K562 (cell line): ENCODE measurements around the gene PNPLA7.

ENCODE experiments used
- CHD1 ChIP-seq: fragments of 200-600 bp; sonication (generic); IDR thresholded peaks from one replicate; pipeline ENCODE4 v1.6.1; 2012; ENCODE audit warnings: mild to moderate bottlenecking, moderate library complexity, low read length, inconsistent platforms
- GTF2A2 ChIP-seq: IDR thresholded peaks from 2 replicates; pipeline ENCODE4 v1.6.1; 2016; ENCODE audit warnings: mild to moderate bottlenecking, missing genetic modification characterization, missing compliant biosample characterization
- KDM1A ChIP-seq, 2 experiments: fragments of 450-650 bp; IDR thresholded peaks; 2 replicates each; pipeline ENCODE4 v1.6.1; 2016; ENCODE audit warnings: mild to moderate bottlenecking in 2 of 2
- MCM3 ChIP-seq: fragments of 450-650 bp; IDR thresholded peaks from 2 replicates; pipeline ENCODE4 v1.6.1; 2016
- NR1H2 ChIP-seq: sonication (generic); formaldehyde crosslinking; IDR thresholded peaks from 2 replicates; pipeline ENCODE4 v1.4.0; 2020; ENCODE audit warnings: mild to moderate bottlenecking, missing genetic modification reagents
- RBM39 ChIP-seq: fragments of 200-400 bp; formaldehyde crosslinking; optimal IDR thresholded peaks from 2 replicates; pipeline ENCODE3; 2018; ENCODE audit warnings: low read depth, low read length
- SMARCA5 ChIP-seq: fragments of 450-650 bp; IDR thresholded peaks from 2 replicates; pipeline ENCODE4 v1.6.1; 2016
- ZNF551 ChIP-seq: fragments of 250-450 bp; sonication (Bioruptor Pico); IDR thresholded peaks from 2 replicates; pipeline ENCODE4 v1.5.0; 2021; ENCODE audit warnings: mild to moderate bottlenecking, moderate library complexity
- TF ChIP-seq, protein P1 (sequence below): fragments of 250-450 bp; sonication (Bioruptor Pico); IDR thresholded peaks from 2 replicates; pipeline ENCODE4 v1.8.0; 2021; ENCODE audit warnings: moderate library complexity, mild to moderate bottlenecking, inconsistent platforms

GRCh38 chr9:137429546-137429890 lies 120.7 kb downstream of the PNPLA7 start:
- TF ChIP-seq SMARCA5 = no peak
- no peak for TF ChIP-seq KDM1A (IDR thresholded peaks at IDR 0.05)
- no peak for TF ChIP-seq CHD1
- TF ChIP-seq MCM3 = no peak
- no peak for TF ChIP-seq ZNF551 (CRISPR knock-in tag)
- TF ChIP-seq NR1H2 (CRISPR knock-in tag) = no peak
- TF ChIP-seq GTF2A2 (tag) = no peak
- TF ChIP-seq, protein P1, sequence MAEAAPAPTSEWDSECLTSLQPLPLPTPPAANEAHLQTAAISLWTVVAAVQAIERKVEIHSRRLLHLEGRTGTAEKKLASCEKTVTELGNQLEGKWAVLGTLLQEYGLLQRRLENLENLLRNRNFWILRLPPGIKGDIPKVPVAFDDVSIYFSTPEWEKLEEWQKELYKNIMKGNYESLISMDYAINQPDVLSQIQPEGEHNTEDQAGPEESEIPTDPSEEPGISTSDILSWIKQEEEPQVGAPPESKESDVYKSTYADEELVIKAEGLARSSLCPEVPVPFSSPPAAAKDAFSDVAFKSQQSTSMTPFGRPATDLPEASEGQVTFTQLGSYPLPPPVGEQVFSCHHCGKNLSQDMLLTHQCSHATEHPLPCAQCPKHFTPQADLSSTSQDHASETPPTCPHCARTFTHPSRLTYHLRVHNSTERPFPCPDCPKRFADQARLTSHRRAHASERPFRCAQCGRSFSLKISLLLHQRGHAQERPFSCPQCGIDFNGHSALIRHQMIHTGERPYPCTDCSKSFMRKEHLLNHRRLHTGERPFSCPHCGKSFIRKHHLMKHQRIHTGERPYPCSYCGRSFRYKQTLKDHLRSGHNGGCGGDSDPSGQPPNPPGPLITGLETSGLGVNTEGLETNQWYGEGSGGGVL (CRISPR knock-in tag) = no peak
- TF ChIP-seq RBM39 = no peak
